Muscle layer of duodenum (tissue), 2 donors: ENCODE data around the gene TNFRSF11A.

ENCODE experiments used
- H3K27ac ChIP-seq: one replicate; pipeline ENCODE4 v1.7.0; 2013; ENCODE audit warnings: mild to moderate bottlenecking, low read length
- H3K27me3 ChIP-seq: one replicate; pipeline ENCODE4 v1.7.0; 2013; ENCODE audit warnings: low read depth, mild to moderate bottlenecking, control low read depth, low read length
- H3K36me3 ChIP-seq, 2 donors: one replicate each; pipeline ENCODE4 v1.7.0; 2013; ENCODE audit warnings: low read length in 2 of 2, control low read depth in 1 of 2, mild to moderate bottlenecking in 1 of 2; ENCODE audit not compliant: insufficient read depth in 2 of 2, control insufficient read depth in 1 of 2
- H3K4me1 ChIP-seq, 2 donors: one replicate each; pipeline ENCODE4 v1.7.0; 2013; ENCODE audit warnings: low read length in 2 of 2, mild to moderate bottlenecking in 2 of 2, control low read depth in 1 of 2, moderate library complexity in 1 of 2; ENCODE audit not compliant: insufficient read depth in 2 of 2, control insufficient read depth in 1 of 2
- H3K4me3 ChIP-seq, 2 donors: one replicate each; pipeline ENCODE4 v1.7.0; 2013; ENCODE audit warnings: low read length in 2 of 2, low read depth in 1 of 2, mild to moderate bottlenecking in 1 of 2
- H3K9me3 ChIP-seq, 2 donors: one replicate each; pipeline ENCODE4 v1.7.0; 2013; ENCODE audit warnings: low read length in 2 of 2, control low read depth in 1 of 2, mild to moderate bottlenecking in 1 of 2; ENCODE audit not compliant: control insufficient read depth in 1 of 2
- donor health status: healthy.

The TNFRSF11A gene

DNA sequence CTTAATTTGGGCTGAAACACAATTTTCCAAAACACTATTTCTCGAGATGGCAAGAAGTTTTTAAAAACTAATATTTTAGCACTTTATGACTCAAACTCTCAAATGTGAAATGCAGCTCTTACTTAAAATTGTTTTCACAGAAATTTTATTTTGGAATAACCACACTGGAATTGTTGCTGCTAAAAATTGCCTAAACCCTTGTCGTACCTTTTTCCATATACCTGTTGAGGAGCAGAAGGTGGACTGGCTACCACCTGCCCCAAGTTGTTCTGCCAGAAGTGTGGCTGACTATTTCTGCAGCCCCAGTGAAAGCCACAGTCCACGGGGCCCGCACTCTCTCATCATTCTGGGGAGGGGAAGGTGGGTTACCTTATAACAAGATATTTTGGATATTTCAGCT, 23.4 kb downstream of the TNFRSF11A start:
- no peaks in the 10 kb centered on the region for H3K27me3 ChIP-seq

DNA sequence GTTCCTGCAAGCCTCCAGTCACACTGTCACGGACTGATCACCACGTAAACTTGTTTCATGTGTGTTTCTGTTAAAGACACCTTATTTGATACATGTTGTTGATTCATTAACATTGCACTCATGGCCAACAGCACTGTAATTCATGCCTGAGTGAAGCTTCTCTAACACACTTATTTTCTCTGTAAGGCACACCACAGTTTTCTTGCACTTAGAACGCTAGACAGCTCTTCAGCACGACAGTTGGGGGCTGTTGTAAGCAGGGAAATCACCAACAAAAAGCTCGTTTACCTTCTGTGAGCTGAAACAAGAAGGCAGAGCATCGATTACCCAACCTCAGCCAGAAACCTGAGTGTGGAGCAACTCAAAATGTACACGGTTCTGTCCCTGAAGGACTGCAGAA, 28.1 kb downstream of the TNFRSF11A start:
- no peak overlapping the region for H3K27ac ChIP-seq
- no peak overlapping the region for H3K4me3 ChIP-seq
- no peaks in the 10 kb centered on the region for H3K9me3 ChIP-seq
- H3K4me1 ChIP-seq = no peaks in the 10 kb centered on the region
- no peaks in the 10 kb centered on the region for H3K27me3 ChIP-seq
- H3K36me3 ChIP-seq = no peaks in the 10 kb centered on the region

More for the DNA sequence above, 23.4 kb downstream of the TNFRSF11A start:
- Histone ChIP-seq H3K27ac (no peak overlapping the region), H3K4me3 (no peak overlapping the region), H3K36me3 (no peaks in the 10 kb centered on the region), H3K9me3 (no peaks in the 10 kb centered on the region), H3K4me1 (no peaks in the 10 kb centered on the region)

DNA sequence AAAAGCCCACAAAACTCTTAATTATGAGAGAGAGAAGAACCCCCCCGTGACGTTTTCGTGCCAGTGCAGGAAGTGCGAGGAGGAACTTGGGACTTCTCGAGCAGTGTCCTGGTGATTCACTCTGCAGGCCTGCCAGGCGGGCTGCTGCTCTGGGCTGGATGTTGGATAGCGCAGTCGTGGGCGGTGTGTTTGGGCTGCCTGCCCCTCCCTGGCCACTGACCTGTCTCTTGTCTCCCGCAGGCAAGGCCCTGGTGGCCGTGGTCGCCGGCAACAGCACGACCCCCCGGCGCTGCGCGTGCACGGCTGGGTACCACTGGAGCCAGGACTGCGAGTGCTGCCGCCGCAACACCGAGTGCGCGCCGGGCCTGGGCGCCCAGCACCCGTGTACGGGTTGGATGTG, 29.0 kb downstream of the TNFRSF11A start:
- Histone ChIP-seq H3K27ac (no peak overlapping the region), H3K4me1 (no peaks in the 10 kb centered on the region), H3K4me3 (no peak overlapping the region), H3K27me3 (no peaks in the 10 kb centered on the region), H3K9me3 (no peaks in the 10 kb centered on the region), H3K36me3 (peaks cover 0 to 3% of the 10 kb centered on the region in 2 donors)

DNA sequence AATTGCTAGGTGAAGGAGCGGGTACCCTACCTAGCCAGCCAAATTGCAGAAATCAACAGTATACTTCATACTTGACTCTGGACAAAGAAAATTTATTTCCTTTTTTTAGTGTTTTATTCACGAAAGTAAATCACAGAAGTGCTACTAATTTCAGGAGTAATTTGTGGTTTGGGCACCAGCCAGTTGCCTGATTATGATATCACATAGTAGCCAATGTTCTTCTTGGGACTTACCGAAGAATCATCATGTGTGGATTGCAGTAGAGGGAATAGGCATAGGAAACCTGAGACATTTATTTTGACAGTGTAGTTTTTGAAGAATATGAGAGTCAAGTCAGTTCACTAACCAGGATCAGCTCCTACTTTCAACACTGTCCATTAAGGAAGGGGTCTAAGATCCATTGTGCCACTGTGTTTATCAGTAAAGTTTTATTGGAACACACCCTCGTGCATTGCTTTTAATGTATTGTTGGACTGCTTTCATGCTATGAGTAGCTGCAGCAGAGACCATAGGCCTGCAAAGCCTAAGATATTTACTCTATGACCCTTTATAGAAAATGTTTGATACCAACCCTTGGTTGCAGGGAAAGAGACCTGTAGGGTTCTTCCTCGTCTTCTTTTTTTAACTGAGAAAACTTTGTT, 32.1 kb downstream of the TNFRSF11A start:
- H3K9me3 ChIP-seq = no peaks in the 10 kb centered on the region
- H3K27ac ChIP-seq = no peak overlapping the region
- H3K4me3 ChIP-seq = no peak overlapping the region
- H3K36me3 ChIP-seq = peaks cover 0 to 3% of the 10 kb centered on the region in 2 donors
- no peaks in the 10 kb centered on the region for H3K4me1 ChIP-seq
- H3K27me3 ChIP-seq = no peaks in the 10 kb centered on the region

DNA sequence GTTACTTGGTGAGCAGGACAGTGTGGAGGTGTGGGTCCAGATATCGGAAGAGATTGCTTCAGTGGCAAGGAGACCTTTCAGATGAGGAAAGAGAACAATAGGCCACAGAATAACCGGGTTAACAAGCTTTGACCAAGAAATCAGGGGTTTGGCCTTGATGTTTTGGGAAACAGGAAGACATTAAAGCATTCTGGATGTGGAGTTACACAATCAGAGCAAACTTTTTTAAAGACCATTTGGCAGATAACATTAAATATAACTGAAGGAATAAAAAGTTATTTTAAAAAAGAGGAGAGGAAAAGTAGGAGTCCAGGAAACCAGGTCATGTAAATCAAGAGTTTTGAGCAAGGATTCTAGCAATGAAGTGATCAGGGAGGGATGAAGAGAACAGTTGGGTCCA, 35.7 kb downstream of the TNFRSF11A start:
- Histone ChIP-seq H3K36me3 (peaks cover 0 to 3% of the 10 kb centered on the region in 2 donors), H3K27me3 (no peaks in the 10 kb centered on the region), H3K27ac (no peak overlapping the region), H3K4me3 (no peak overlapping the region), H3K4me1 (no peaks in the 10 kb centered on the region), H3K9me3 (no peaks in the 10 kb centered on the region)

DNA sequence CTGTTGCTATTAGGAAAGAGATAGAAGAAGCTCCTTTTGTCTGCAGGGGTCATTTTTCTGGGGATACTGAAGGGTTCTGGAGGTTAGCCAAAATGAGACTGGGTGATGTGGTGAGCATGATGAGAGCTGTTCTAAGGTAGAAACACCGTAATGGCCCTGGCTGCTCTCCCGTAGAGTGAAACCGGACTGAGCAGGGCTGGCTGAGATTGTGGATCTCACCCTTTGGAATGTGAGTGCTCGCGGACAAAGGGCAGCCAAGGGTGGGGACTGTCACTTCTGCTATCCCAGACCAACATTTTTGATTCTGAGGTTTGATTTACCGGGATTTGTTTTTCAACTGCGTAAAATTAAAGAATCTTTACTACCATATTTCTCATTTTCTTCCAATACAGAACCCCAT, 36.2 kb downstream of the TNFRSF11A start:
- peaks cover 0 to 3% of the 10 kb centered on the region in 2 donors for H3K36me3 ChIP-seq

DNA sequence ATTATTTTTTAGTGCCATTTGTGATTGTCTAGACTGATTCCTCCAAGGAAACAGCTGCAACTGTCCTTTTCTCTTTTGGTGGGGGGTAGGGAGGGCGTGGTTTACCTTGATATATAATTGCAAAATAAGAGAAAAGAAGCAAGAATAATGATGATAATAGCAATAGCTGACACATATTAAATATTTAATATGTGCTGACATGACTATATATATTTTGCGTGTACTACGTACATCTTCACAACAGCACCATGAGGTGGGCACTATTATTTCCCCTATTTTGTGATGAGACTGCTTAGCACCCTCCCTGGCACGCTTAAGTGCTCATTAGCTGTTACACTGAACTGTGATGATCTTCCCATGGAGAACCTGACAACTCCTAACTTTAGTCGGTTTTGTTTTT, 39.4 kb downstream of the TNFRSF11A start:
- H3K27ac ChIP-seq = no peak overlapping the region
- H3K9me3 ChIP-seq = no peaks in the 10 kb centered on the region
- H3K27me3 ChIP-seq = no peaks in the 10 kb centered on the region
- H3K36me3 ChIP-seq = peaks cover 0 to 4% of the 10 kb centered on the region in 2 donors
- H3K4me3 ChIP-seq = no peak overlapping the region
- H3K4me1 ChIP-seq = no peaks in the 10 kb centered on the region

More for the DNA sequence above, 36.2 kb downstream of the TNFRSF11A start:
- Histone ChIP-seq H3K4me3 (no peak overlapping the region), H3K4me1 (no peaks in the 10 kb centered on the region), H3K27ac (no peak overlapping the region), H3K27me3 (no peaks in the 10 kb centered on the region), H3K9me3 (no peaks in the 10 kb centered on the region)

DNA sequence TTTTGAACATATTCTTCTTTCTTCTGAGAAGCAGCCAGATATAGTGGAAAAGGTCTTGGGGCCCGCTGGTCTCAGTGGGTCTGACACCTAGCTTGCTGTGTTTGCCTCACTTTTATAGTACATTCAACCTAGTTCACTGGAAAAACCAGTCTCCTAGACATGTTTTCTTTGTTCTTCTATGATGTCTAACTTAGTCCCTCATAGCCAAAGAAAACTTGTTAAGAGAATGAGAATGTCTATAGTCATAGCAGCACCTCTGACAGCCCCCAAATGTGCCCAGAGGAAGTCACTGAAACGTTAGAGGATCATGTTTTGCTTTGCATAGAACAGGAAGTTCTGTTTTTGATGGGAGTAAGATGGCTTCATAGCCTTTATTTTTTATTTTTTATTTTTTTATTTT, 40.3 kb downstream of the TNFRSF11A start:
- no peak overlapping the region for H3K4me3 ChIP-seq
- peaks cover 0 to 4% of the 10 kb centered on the region in 2 donors for H3K36me3 ChIP-seq
- no peaks in the 10 kb centered on the region for H3K9me3 ChIP-seq
- no peaks in the 10 kb centered on the region for H3K27me3 ChIP-seq
- no peaks in the 10 kb centered on the region for H3K4me1 ChIP-seq
- H3K27ac ChIP-seq = no peak overlapping the region

DNA sequence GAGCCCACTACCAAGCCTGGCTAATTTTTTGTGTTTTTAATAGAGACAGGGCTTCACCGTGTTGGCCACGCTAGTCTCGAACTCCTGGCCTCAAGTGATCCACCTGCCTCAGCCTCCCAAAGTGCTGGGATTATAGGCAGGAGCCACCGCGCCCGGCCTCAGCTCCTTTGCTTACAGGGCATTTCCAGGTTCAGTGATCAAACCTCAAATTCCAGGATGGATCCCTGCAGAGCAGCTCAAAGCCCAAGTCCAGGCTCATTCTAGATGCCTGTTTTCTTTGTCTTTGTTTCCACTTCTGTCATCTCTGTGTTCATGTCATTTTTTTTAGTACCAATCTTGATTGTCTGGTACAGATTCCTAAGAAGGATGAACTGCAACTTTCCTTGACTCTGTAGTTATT, 41.9 kb downstream of the TNFRSF11A start:
- Histone ChIP-seq H3K4me1 (peaks cover 0 to 4% of the 10 kb centered on the region in 2 donors), H3K9me3 (no peaks in the 10 kb centered on the region), H3K36me3 (peaks cover 0 to 4% of the 10 kb centered on the region in 2 donors), H3K4me3 (no peak overlapping the region), H3K27ac (no peak overlapping the region), H3K27me3 (no peaks in the 10 kb centered on the region)

DNA sequence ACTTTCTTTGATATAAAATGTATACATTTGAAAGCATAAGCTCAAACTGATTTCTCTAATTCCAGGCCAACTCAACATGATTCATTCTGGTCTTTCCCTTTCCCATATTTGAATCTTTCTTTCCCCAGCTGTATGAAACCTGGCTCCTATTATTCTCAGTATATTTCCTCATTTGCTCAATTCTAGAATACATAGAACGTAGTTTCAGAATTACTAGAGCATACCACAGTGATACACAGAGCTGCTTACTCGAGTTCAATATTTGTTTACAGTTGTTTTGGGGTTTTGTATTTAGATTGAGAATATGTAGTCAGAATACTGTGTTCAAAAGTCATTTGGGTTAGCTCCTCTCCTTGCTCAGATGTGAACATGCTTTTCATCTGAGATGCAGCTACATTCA, 43.0 kb downstream of the TNFRSF11A start:
- no peak overlapping the region for H3K27ac ChIP-seq

DNA sequence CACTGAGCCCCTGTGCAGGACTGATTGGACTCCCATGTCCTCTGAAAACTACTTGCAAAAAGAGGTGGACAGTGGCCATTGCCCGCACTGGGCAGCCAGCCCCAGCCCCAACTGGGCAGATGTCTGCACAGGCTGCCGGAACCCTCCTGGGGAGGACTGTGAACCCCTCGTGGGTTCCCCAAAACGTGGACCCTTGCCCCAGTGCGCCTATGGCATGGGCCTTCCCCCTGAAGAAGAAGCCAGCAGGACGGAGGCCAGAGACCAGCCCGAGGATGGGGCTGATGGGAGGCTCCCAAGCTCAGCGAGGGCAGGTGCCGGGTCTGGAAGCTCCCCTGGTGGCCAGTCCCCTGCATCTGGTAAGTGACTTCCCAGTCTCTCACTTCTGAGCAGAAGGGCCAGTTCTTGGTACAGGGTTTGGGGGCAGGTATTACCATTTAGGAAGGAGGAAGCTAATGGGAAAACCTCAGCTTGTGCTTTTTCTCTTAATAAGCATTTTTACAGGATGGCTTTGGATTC, 44.1 kb downstream of the TNFRSF11A start:
- Histone ChIP-seq H3K27me3 (no peaks in the 10 kb centered on the region), H3K9me3 (no peaks in the 10 kb centered on the region), H3K4me3 (no peak overlapping the region), H3K4me1 (peaks cover 0 to 4% of the 10 kb centered on the region in 2 donors), H3K36me3 (peaks cover 0 to 4% of the 10 kb centered on the region in 2 donors), H3K27ac (no peak overlapping the region)

More for the DNA sequence above, 43.0 kb downstream of the TNFRSF11A start:
- peaks cover 0 to 4% of the 10 kb centered on the region in 2 donors for H3K36me3 ChIP-seq
- peaks cover 0 to 4% of the 10 kb centered on the region in 2 donors for H3K4me1 ChIP-seq
- H3K9me3 ChIP-seq = no peaks in the 10 kb centered on the region
- no peak overlapping the region for H3K4me3 ChIP-seq
- H3K27me3 ChIP-seq = no peaks in the 10 kb centered on the region

DNA sequence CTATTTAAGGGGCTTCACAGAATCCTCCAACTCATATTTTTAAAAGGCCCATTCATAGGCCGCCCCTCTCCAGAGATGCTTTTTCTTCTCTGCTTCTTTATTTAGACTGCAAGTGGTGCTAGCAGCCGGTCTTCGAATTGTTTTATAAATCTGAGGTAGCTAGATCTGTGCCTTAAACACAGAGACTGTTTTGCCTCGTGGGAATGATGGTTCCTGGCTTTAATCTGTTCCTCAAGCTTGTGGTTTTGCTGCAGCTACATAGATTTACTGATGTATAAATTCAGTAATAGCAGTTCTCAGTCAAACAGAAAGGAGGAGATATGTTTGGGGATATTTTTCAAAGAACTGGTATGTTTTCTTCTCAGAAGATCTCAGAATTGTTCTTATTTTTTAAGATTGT, 45.3 kb downstream of the TNFRSF11A start:
- Histone ChIP-seq H3K27ac (no peak overlapping the region), H3K36me3 (peaks cover 0 to 4% of the 10 kb centered on the region in 2 donors), H3K4me1 (peaks cover 0 to 4% of the 10 kb centered on the region in 2 donors), H3K9me3 (no peaks in the 10 kb centered on the region), H3K27me3 (no peaks in the 10 kb centered on the region), H3K4me3 (no peak overlapping the region)
